NCI-H460 (cell line): ENCODE results near the gene GRIK2. TPM values are rescaled to one million over a fixed set of nuclear protein-coding genes. Genes with fewer than 3 reads are reported as not detected.
"Not testable (repeated sequence)": the region's sequence is repeated elsewhere in the genome, so short reads cannot be mapped to it uniquely, and the experiment has no call there.

Experiments
- DNase-seq: peaks from one replicate; pipeline ENCODE4 v3.0.0-alpha.2; 2016; ENCODE audit warnings: low read depth; ENCODE audit errors: extremely low read depth
- total RNA-seq: library from RNA; depleted of rRNA; stranded (reverse); fragments of >200 nt; shearing (Covaris generic); gene quantifications from 2 replicates; pipeline ENCODE4 v1.2.3, GENCODE V29; 2014

GRIK2 gene
- total RNA-seq, 1 experiment from 2014 or later: not detected

- no peak for DNase-seq
Observed at GRCh38 chr6:102085257-102085656, 691.7 kb downstream of the GRIK2 start.

- DNase-seq: not testable (repeated sequence)
Observed at GRCh38 chr6:102088160-102088559, 694.7 kb downstream of the GRIK2 start.

- DNase-seq: no peak
Observed at GRCh38 chr6:102114402-102114801, 720.9 kb downstream of the GRIK2 start.

GRCh38 chr6:102115911-102116310 lies 722.4 kb downstream of the GRIK2 start:
- DNase-seq: no peak

GRCh38 chr6:102118034-102118433 lies 724.5 kb downstream of the GRIK2 start:
- no peak for DNase-seq
